PC-3 (cell line): ENCODE measurements around the gene CHRNG. TPM values are rescaled to one million over a fixed set of nuclear protein-coding genes. Genes with fewer than 3 reads are reported as not detected.

ENCODE experiments used
- ATAC-seq: fragments of 200-7000 bp; cut with Tn5 transposase; 2 replicates; pipeline ENCODE4 v1.9.1; 2020; ENCODE audit warnings: mild to moderate bottlenecking, moderate library complexity
- BruUV-seq: library from RNA; stranded (reverse); fragments of 400-500 nt; replicated peaks from 2 replicates; lab custom pipeline; 2021; lab: Mats Ljungman, UMichigan
- CTCF ChIA-PET: fragments of 300-600 bp; sonication (Branson Sonifier 250); formaldehyde crosslinking; loops from one replicate; lab custom pipeline; 2022; ENCODE audit warnings: antibody characterized with exemption; lab: Charles Lee
- POLR2A ChIA-PET: fragments of 300-600 bp; sonication (Branson Sonifier 250); formaldehyde crosslinking; loops from one replicate; lab custom pipeline; 2022; ENCODE audit warnings: antibody characterized with exemption; ENCODE audit not compliant: unreplicated experiment; lab: Charles Lee
- DNase-seq: peaks from one replicate; pipeline ENCODE4 v3.0.0-alpha.2; 2015
- H2AFZ ChIP-seq: fragments of 300-600 bp; sonication (generic); 2 replicates; pipeline ENCODE4 v1.6.0; 2016; ENCODE audit warnings: antibody characterized with exemption, low read length
- H3F3A ChIP-seq: fragments of 300-600 bp; sonication (generic); one replicate; pipeline ENCODE4 v1.6.0; 2017; ENCODE audit warnings: antibody characterized with exemption, low read length, control low read depth, mild to moderate bottlenecking; ENCODE audit not compliant: unreplicated experiment
- H3K27ac ChIP-seq: fragments of 300-600 bp; sonication (generic); 2 replicates; pipeline ENCODE4 v1.5.1; 2016; ENCODE audit warnings: mild to moderate bottlenecking, low read length
- H3K27me3 ChIP-seq: fragments of 300-600 bp; sonication (generic); 2 replicates; pipeline ENCODE4 v1.6.1; 2016; ENCODE audit warnings: low read length, mixed read lengths
- H3K36me3 ChIP-seq: fragments of 300-600 bp; sonication (generic); 2 replicates; pipeline ENCODE4 v1.6.1; 2016; ENCODE audit warnings: low read depth, mixed run types, low read length, mixed read lengths
- H3K4me1 ChIP-seq: fragments of 300-600 bp; sonication (generic); 2 replicates; pipeline ENCODE4 v1.5.1; 2016; ENCODE audit warnings: low read length; ENCODE audit not compliant: insufficient read depth
- H3K4me2 ChIP-seq: fragments of 300-600 bp; sonication (generic); 2 replicates; pipeline ENCODE4 v1.6.0; 2016; ENCODE audit warnings: low read length
- H3K4me3 ChIP-seq: fragments of 300-600 bp; sonication (generic); 2 replicates; pipeline ENCODE4 v1.5.1; 2016; ENCODE audit warnings: mild to moderate bottlenecking, low read length, mixed read lengths
- H3K79me2 ChIP-seq: fragments of 300-600 bp; sonication (generic); 2 replicates; pipeline ENCODE4 v1.6.1; 2017; ENCODE audit warnings: low read length, mixed read lengths
- H3K9ac ChIP-seq: fragments of 300-600 bp; sonication (generic); 2 replicates; pipeline ENCODE4 v1.6.0; 2016; ENCODE audit warnings: mild to moderate bottlenecking, low read length
- H3K9me2 ChIP-seq: fragments of 300-600 bp; sonication (generic); replicated peaks from 2 replicates; pipeline ENCODE4 v1.6.1; 2016; ENCODE audit warnings: mixed run types, low read length, mixed read lengths
- H3K9me3 ChIP-seq: fragments of 300-600 bp; sonication (generic); 2 replicates; pipeline ENCODE4 v1.6.1; 2016; ENCODE audit warnings: low read length, mixed read lengths
- H4K20me1 ChIP-seq: fragments of 300-600 bp; sonication (generic); 2 replicates; pipeline ENCODE4 v1.6.1; 2016; ENCODE audit warnings: low read length, mixed read lengths
- CTCF ChIP-seq: fragments of 300-600 bp; sonication (generic); conservative IDR thresholded peaks from 2 replicates; pipeline ENCODE4 v1.5.1; 2017; ENCODE audit warnings: antibody characterized with exemption, low read depth, mild to moderate bottlenecking, low read length
- EZH2 ChIP-seq: fragments of 300-600 bp; sonication (generic); IDR thresholded peaks from one replicate; pipeline ENCODE4 v1.6.1; 2017; ENCODE audit warnings: antibody characterized with exemption, mild to moderate bottlenecking, low read length; ENCODE audit not compliant: unreplicated experiment
- EZH2phosphoT487 ChIP-seq: fragments of 300-600 bp; sonication (generic); IDR thresholded peaks from 2 replicates; pipeline ENCODE4 v1.6.1; 2018; ENCODE audit warnings: mild to moderate bottlenecking, antibody characterized with exemption, low read length, borderline replicate concordance
- intact Hi-C: fragments of 100-400 bp; cut with micrococcal nuclease; formaldehyde crosslinking; loops from 2 replicates; pipeline ENCODE4 v1.9.0; 2023
- total RNA-seq: library from RNA; depleted of rRNA; stranded (reverse); fragments of >200 nt; gene quantifications from 2 replicates; pipeline ENCODE4 v1.2.3, GENCODE V29; 2014

The CHRNG gene
- total RNA-seq, 1 experiment from 2014 or later = not detected

GRCh38 chr2:232577841-232578240, 38.3 kb downstream of the CHRNG start:
- Histone ChIP-seq H3K9me2 (no peaks in the 10 kb centered on the region), H3K36me3 (peaks cover 6% of the 10 kb centered on the region), H3K79me2 (no peaks in the 10 kb centered on the region), H4K20me1 (no peaks in the 10 kb centered on the region), H3K9me3 (no peaks in the 10 kb centered on the region), H3K4me2 (no peak overlapping the region), H3K27me3 (no peaks in the 10 kb centered on the region), H3F3A (no peaks in the 10 kb centered on the region), H3K27ac (no peak overlapping the region), H3K4me3 (no peak overlapping the region), H3K9ac (no peak overlapping the region), H3K4me1 (peaks cover 8% of the 10 kb centered on the region; the same call in 1 of the 2 replicates), H2AFZ (no peak overlapping the region)
- CTCF ChIA-PET = no interaction called here
- POLR2A ChIA-PET = no interaction called here
- TF ChIP-seq CTCF (no peak), EZH2 (no peak), EZH2phosphoT487 (no peak)
- no peak for ATAC-seq
- no TSS peak for BruUV-seq
- intact Hi-C loops = no loop called here
- DNase-seq = no peak

- no peaks in the 10 kb centered on the region for H3K79me2 ChIP-seq
- no TSS peak for BruUV-seq
- peaks cover 8% of the 10 kb centered on the region; the same call in 1 of the 2 replicates for H3K4me1 ChIP-seq
- H3K4me2 ChIP-seq = no peak overlapping the region
- H3K27ac ChIP-seq = no peak overlapping the region
- H3K9me3 ChIP-seq = no peaks in the 10 kb centered on the region
- H3K9ac ChIP-seq = no peak overlapping the region
- no peak overlapping the region for H3K4me3 ChIP-seq
- no peak for TF ChIP-seq EZH2phosphoT487
- TF ChIP-seq CTCF = no peak
- TF ChIP-seq EZH2 = no peak
- peaks cover 3% of the 10 kb centered on the region; the same call in 1 of the 2 replicates for H3K36me3 ChIP-seq
- ATAC-seq = no peak
- H3F3A ChIP-seq = no peaks in the 10 kb centered on the region
- no peaks in the 10 kb centered on the region for H4K20me1 ChIP-seq
- no peak overlapping the region for H2AFZ ChIP-seq
- H3K9me2 ChIP-seq = no peaks in the 10 kb centered on the region
- no peak for DNase-seq
- H3K27me3 ChIP-seq = no peaks in the 10 kb centered on the region
- intact Hi-C loops = no loop called here
- POLR2A ChIA-PET = no interaction called here
- CTCF ChIA-PET = no interaction called here
Measured at GRCh38 chr2:232578626-232579025, 39.1 kb downstream of the CHRNG start.

- no peak for DNase-seq
- no peak for ATAC-seq
- H3K9ac ChIP-seq = no peak overlapping the region
- TF ChIP-seq EZH2phosphoT487 (no peak), CTCF (no peak), EZH2 (no peak)
- H3K9me3 ChIP-seq = no peaks in the 10 kb centered on the region
- H3K4me3 ChIP-seq = no peak overlapping the region
- ChIA-PET CTCF (no interaction called here), POLR2A (no interaction called here)
- no peaks in the 10 kb centered on the region for H3K9me2 ChIP-seq
- no peaks in the 10 kb centered on the region for H4K20me1 ChIP-seq
- H3K27me3 ChIP-seq = no peaks in the 10 kb centered on the region
- H3K4me1 ChIP-seq = no peaks in the 10 kb centered on the region
- no peaks in the 10 kb centered on the region for H3K36me3 ChIP-seq
- BruUV-seq = no TSS peak
- H3K27ac ChIP-seq = no peak overlapping the region
- H3K79me2 ChIP-seq = no peaks in the 10 kb centered on the region
- intact Hi-C loops = no loop called here
- H3F3A ChIP-seq = no peaks in the 10 kb centered on the region
- H2AFZ ChIP-seq = no peak overlapping the region
- H3K4me2 ChIP-seq = no peak overlapping the region
Measured at GRCh38 chr2:232580648-232580981, 41.1 kb downstream of the CHRNG start.
